Glutamatergic neuron (in vitro differentiated cells): ENCODE measurements around the gene BRMS1. TPM values are rescaled to one million over a fixed set of nuclear protein-coding genes. Genes with fewer than 3 reads are reported as not detected.
A peak's percentile ranks its signal among the peaks of the same experiment; 100 is the strongest.

Experiments
- DNase-seq: peaks from one replicate; pipeline ENCODE4 v3.0.0; 2022
- H3K27ac Mint-ChIP-seq: one replicate; pipeline ENCODE4 v1.8.0; 2020; ENCODE audit warnings: mild to moderate bottlenecking, mixed read lengths, inconsistent platforms; ENCODE audit not compliant: unreplicated experiment
- H3K27me3 Mint-ChIP-seq: one replicate; pipeline ENCODE4 v1.8.0; 2020; ENCODE audit warnings: mild to moderate bottlenecking, moderate library complexity, mixed read lengths, inconsistent platforms; ENCODE audit not compliant: unreplicated experiment
- H3K36me3 Mint-ChIP-seq: one replicate; pipeline ENCODE4 v1.8.0; 2020; ENCODE audit warnings: mild to moderate bottlenecking, mixed read lengths, inconsistent platforms; ENCODE audit not compliant: unreplicated experiment
- H3K4me1 Mint-ChIP-seq: one replicate; pipeline ENCODE4 v1.8.0; 2020; ENCODE audit warnings: mild to moderate bottlenecking, low read depth, mixed read lengths, inconsistent platforms; ENCODE audit not compliant: unreplicated experiment
- H3K4me3 Mint-ChIP-seq: one replicate; pipeline ENCODE4 v1.8.0; 2020; ENCODE audit warnings: mild to moderate bottlenecking, mixed read lengths, inconsistent platforms; ENCODE audit not compliant: unreplicated experiment
- H3K9me3 Mint-ChIP-seq: one replicate; pipeline ENCODE4 v1.8.0; 2020; ENCODE audit warnings: mild to moderate bottlenecking, moderate library complexity, mixed read lengths, inconsistent platforms; ENCODE audit not compliant: unreplicated experiment
- CTCF ChIP-seq: fragments of 200-600 bp; sonication (generic); IDR thresholded peaks from one replicate; pipeline ENCODE4 v1.5.0; 2021; ENCODE audit not compliant: partially characterized antibody, unreplicated experiment
- total RNA-seq: library from RNA; stranded (reverse); fragmentation: NEBNext Ultra II Directional; extraction: Animal tissue kit (Norgen Biotek cat#: 25700); gene quantifications from one replicate; pipeline ENCODE4 v1.2.1, GENCODE V29; 2021; ENCODE audit not compliant: unreplicated experiment

The BRMS1 gene
- total RNA-seq, 1 donor from 2014 or later: 44.0 TPM

GRCh38 chr11:66291706-66292542, 53.0 kb downstream of the BRMS1 start, which contains the start of gene TMEM151A:
TSS of gene TMEM151A (plus strand) at chr11:66291894. CDS start at chr11:66292014, 120 bp downstream.
- H3K4me1 Mint-ChIP-seq: peaks cover 26% of the 10 kb centered on the region
- H3K4me3 Mint-ChIP-seq: peak within 1 kb of the TSS; percentile 95
- no peaks in the 10 kb centered on the region for H3K36me3 Mint-ChIP-seq
- TF ChIP-seq CTCF: no peak
- peak; percentile 47 for DNase-seq
- peak within 1 kb of the TSS; percentile 98 for H3K27ac Mint-ChIP-seq
- peaks cover 24% of the 10 kb centered on the region for H3K9me3 Mint-ChIP-seq
- H3K27me3 Mint-ChIP-seq: peaks cover 25% of the 10 kb centered on the region

GRCh38 chr11:66291303-66291705, 53.6 kb downstream of the BRMS1 start:
- DNase-seq: no peak
- Mint-ChIP-seq H3K27me3 (peaks cover 25% of the 10 kb centered on the region), H3K4me3 (peak overlapping the region; percentile 95), H3K9me3 (peaks cover 25% of the 10 kb centered on the region), H3K27ac (no peak overlapping the region), H3K4me1 (peaks cover 28% of the 10 kb centered on the region), H3K36me3 (no peaks in the 10 kb centered on the region)
- no peak for TF ChIP-seq CTCF

- Mint-ChIP-seq H3K36me3 (no peaks in the 10 kb centered on the region), H3K27me3 (peaks cover 29% of the 10 kb centered on the region), H3K4me3 (peak overlapping the region; percentile 95), H3K4me1 (peaks cover 32% of the 10 kb centered on the region), H3K27ac (peak overlapping the region; percentile 98), H3K9me3 (peaks cover 22% of the 10 kb centered on the region)
- no peak for DNase-seq
- no peak for TF ChIP-seq CTCF
These were observed 54.6 kb downstream of the BRMS1 start for GRCh38 chr11:66290330-66290621.

DNA sequence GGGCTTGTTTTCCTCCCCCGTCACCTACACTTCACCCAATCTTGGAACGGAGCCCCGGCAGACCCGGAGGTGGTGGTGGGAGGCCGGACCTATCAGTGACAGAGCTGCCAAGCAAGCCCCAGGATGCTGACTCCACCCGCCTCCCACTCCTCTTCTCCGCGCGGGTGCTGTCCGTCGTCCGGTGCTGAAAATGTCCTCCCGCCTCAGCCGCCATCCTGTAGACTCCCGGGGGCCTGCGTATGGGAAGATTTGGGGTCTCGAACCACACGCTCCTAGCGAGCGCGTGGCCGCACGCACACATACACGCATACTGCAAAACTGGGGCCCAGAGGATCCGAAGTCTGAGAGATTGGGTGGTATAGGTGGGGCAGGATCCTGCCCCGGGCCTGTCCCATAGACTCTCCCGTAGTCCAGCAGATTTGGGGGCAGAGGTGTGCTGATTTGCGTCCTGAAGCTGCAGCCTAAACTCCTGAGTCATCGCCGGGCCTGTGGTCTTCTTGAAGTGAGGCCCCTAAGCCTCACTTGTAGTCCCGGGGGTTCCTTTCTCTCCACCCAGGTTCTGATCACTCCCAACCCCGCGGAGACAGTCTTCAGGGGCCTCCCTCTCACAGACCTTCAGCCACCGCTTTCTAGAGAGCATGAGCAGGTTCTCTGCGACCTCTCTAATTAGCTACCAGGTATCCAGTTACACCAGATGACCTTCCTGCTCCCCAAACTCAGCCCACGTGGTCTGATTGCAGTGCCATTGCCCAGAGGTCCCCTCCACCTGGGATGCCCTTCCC, 55.2 kb downstream of the BRMS1 start:
- TF ChIP-seq CTCF: no peak
- H3K27me3 Mint-ChIP-seq: peaks cover 29% of the 10 kb centered on the region
- no peaks in the 10 kb centered on the region for H3K36me3 Mint-ChIP-seq
- peaks cover 22% of the 10 kb centered on the region for H3K9me3 Mint-ChIP-seq
- H3K4me3 Mint-ChIP-seq: peak overlapping the region; percentile 95
- DNase-seq: no peak
- H3K4me1 Mint-ChIP-seq: peaks cover 34% of the 10 kb centered on the region
- H3K27ac Mint-ChIP-seq: peak overlapping the region; percentile 98
